Effector memory CD4-positive, alpha-beta T cell (primary cell): ENCODE data around the gene SLC25A10.

Source experiments
- DNase-seq, 3 donors: peaks; one replicate each; pipeline ENCODE4 v3.0.0-alpha.2; 2020
- H3K27ac ChIP-seq: 2 replicates; pipeline ENCODE4 v1.7.0; 2013; ENCODE audit warnings: mild to moderate bottlenecking, low read length, moderate library complexity; ENCODE audit not compliant: insufficient read depth, poor library complexity, severe bottlenecking
- H3K27me3 ChIP-seq: replicated peaks from 2 replicates; pipeline ENCODE4 v1.7.0; 2013; ENCODE audit warnings: mild to moderate bottlenecking, low read length; ENCODE audit not compliant: insufficient read depth, control insufficient read depth, poor library complexity, severe bottlenecking
- H3K36me3 ChIP-seq: 2 replicates; pipeline ENCODE4 v1.7.0; 2013; ENCODE audit warnings: mild to moderate bottlenecking, low read length, moderate library complexity; ENCODE audit not compliant: control insufficient read depth, insufficient read depth
- H3K4me1 ChIP-seq: 2 replicates; pipeline ENCODE4 v1.7.0; 2013; ENCODE audit warnings: low read length, mild to moderate bottlenecking; ENCODE audit not compliant: control insufficient read depth, insufficient read depth, poor library complexity, severe bottlenecking
- H3K4me3 ChIP-seq: 2 replicates; pipeline ENCODE4 v1.7.0; 2013; ENCODE audit warnings: low read length, low read depth, mild to moderate bottlenecking; ENCODE audit not compliant: insufficient read depth, poor library complexity, severe bottlenecking
- H3K9me3 ChIP-seq: 2 replicates; pipeline ENCODE4 v1.7.0; 2013; ENCODE audit warnings: mild to moderate bottlenecking, low read length, moderate library complexity; ENCODE audit not compliant: control insufficient read depth

The SLC25A10 gene

GRCh38 chr17:81695801-81696200 is 16.3 kb upstream of the SLC25A10 start:
- DNase-seq, result no peak
- H3K27me3 ChIP-seq, result no peaks in the 10 kb centered on the region
- no peak overlapping the region for H3K4me3 ChIP-seq
- H3K27ac ChIP-seq, result no peak overlapping the region
- H3K9me3 ChIP-seq, result no peaks in the 10 kb centered on the region
- peaks cover under 1% of the 10 kb centered on the region for H3K4me1 ChIP-seq
- peaks cover 81% of the 10 kb centered on the region for H3K36me3 ChIP-seq

- H3K27me3 ChIP-seq, result no peaks in the 10 kb centered on the region
- no peaks in the 10 kb centered on the region for H3K9me3 ChIP-seq
- no peak overlapping the region for H3K27ac ChIP-seq
- no peak for DNase-seq
- H3K36me3 ChIP-seq, result peaks cover 80% of the 10 kb centered on the region
- no peak overlapping the region for H3K4me3 ChIP-seq
- H3K4me1 ChIP-seq, result peaks cover 5% of the 10 kb centered on the region
Observed at GRCh38 chr17:81696218-81696941, 15.7 kb upstream of the SLC25A10 start.

GRCh38 chr17:81697261-81698044 is 14.6 kb upstream of the SLC25A10 start:
- no peak for DNase-seq
- Histone ChIP-seq H3K27me3 (no peaks in the 10 kb centered on the region), H3K4me3 (no peak overlapping the region), H3K27ac (no peak overlapping the region), H3K4me1 (peaks cover 15% of the 10 kb centered on the region), H3K9me3 (no peaks in the 10 kb centered on the region), H3K36me3 (peaks cover 69% of the 10 kb centered on the region)

GRCh38 chr17:81700353-81701287 is 11.5 kb upstream of the SLC25A10 start:
- peaks cover 41% of the 10 kb centered on the region for H3K36me3 ChIP-seq
- no peaks in the 10 kb centered on the region for H3K9me3 ChIP-seq
- H3K4me3 ChIP-seq, result no peak overlapping the region
- peaks cover 27% of the 10 kb centered on the region for H3K4me1 ChIP-seq
- no peak overlapping the region for H3K27ac ChIP-seq
- H3K27me3 ChIP-seq, result no peaks in the 10 kb centered on the region
- no peak for DNase-seq

GRCh38 chr17:81701288-81702071 is 10.6 kb upstream of the SLC25A10 start:
- no peak for DNase-seq
- H3K27me3 ChIP-seq, result no peaks in the 10 kb centered on the region
- H3K9me3 ChIP-seq, result no peaks in the 10 kb centered on the region
- peaks cover 27% of the 10 kb centered on the region for H3K4me1 ChIP-seq
- peaks cover 40% of the 10 kb centered on the region for H3K36me3 ChIP-seq
- H3K4me3 ChIP-seq, result no peak overlapping the region
- peak overlapping the region; percentile 46 for H3K27ac ChIP-seq

GRCh38 chr17:81702934-81703746 is 8.9 kb upstream of the SLC25A10 start, which contains the start of gene MRPL12:
MRPL12 (plus strand) TSS chr17:81703367; CDS start chr17:81703502, 135 bp downstream.
- H3K4me1 ChIP-seq, result peaks cover 27% of the 10 kb centered on the region
- H3K4me3 ChIP-seq, result peak within 1 kb of the TSS; percentile 85
- H3K27ac ChIP-seq, result peak within 1 kb of the TSS; percentile 89
- peaks cover 35% of the 10 kb centered on the region for H3K36me3 ChIP-seq
- DNase-seq, result peak; percentile 78 to 84 (median 79)
- no peaks in the 10 kb centered on the region for H3K27me3 ChIP-seq
- no peaks in the 10 kb centered on the region for H3K9me3 ChIP-seq

GRCh38 chr17:81703747-81704654 is 8.1 kb upstream of the SLC25A10 start:
- DNase-seq, result no peak
- peaks cover 30% of the 10 kb centered on the region for H3K36me3 ChIP-seq
- H3K9me3 ChIP-seq, result no peaks in the 10 kb centered on the region
- peaks cover 27% of the 10 kb centered on the region for H3K4me1 ChIP-seq
- peak overlapping the region; percentile 85 for H3K4me3 ChIP-seq
- no peaks in the 10 kb centered on the region for H3K27me3 ChIP-seq
- H3K27ac ChIP-seq, result peak overlapping the region; percentile 89

GRCh38 chr17:81705518-81706231 is 6.4 kb upstream of the SLC25A10 start:
- H3K9me3 ChIP-seq, result no peaks in the 10 kb centered on the region
- DNase-seq, result no peak
- no peaks in the 10 kb centered on the region for H3K27me3 ChIP-seq
- no peak overlapping the region for H3K27ac ChIP-seq
- H3K4me1 ChIP-seq, result peaks cover 30% of the 10 kb centered on the region
- H3K36me3 ChIP-seq, result peaks cover 28% of the 10 kb centered on the region
- no peak overlapping the region for H3K4me3 ChIP-seq
